IPS-18a (cell line): ENCODE data around the gene ZIC5.
A peak's percentile ranks its signal among the peaks of the same experiment; 100 is the strongest.

Experiments
- H3K27ac ChIP-seq: one replicate; pipeline ENCODE4 v1.5.1; 2013; ENCODE audit warnings: low read length
- H3K27me3 ChIP-seq: one replicate; pipeline ENCODE4 v1.6.1; 2013; ENCODE audit warnings: mild to moderate bottlenecking, low read length; ENCODE audit not compliant: control insufficient read depth, insufficient read depth
- H3K36me3 ChIP-seq: one replicate; pipeline ENCODE4 v1.6.1; 2013; ENCODE audit warnings: low read depth, low read length; ENCODE audit not compliant: control insufficient read depth
- H3K4me1 ChIP-seq: one replicate; pipeline ENCODE4 v1.6.1; 2013; ENCODE audit warnings: low read depth, low read length; ENCODE audit not compliant: control insufficient read depth
- H3K4me3 ChIP-seq: one replicate; pipeline ENCODE4 v1.5.1; 2013; ENCODE audit warnings: low read length
- H3K9ac ChIP-seq: one replicate; pipeline ENCODE4 v1.6.1; 2013; ENCODE audit warnings: mild to moderate bottlenecking, low read length, moderate library complexity
- H3K9me3 ChIP-seq: one replicate; pipeline ENCODE4 v1.6.1; 2013; ENCODE audit warnings: low read depth, low read length; ENCODE audit not compliant: control insufficient read depth

The ZIC5 gene

GRCh38 chr13:99962242-99962641 lies 9.3 kb downstream of the ZIC5 start:
- peaks cover 62% of the 10 kb centered on the region for H3K27me3 ChIP-seq
- H3K36me3 ChIP-seq: peaks cover 44% of the 10 kb centered on the region
- H3K4me3 ChIP-seq: no peak overlapping the region
- peaks cover 68% of the 10 kb centered on the region for H3K4me1 ChIP-seq
- no peak overlapping the region for H3K27ac ChIP-seq
- H3K9ac ChIP-seq: no peak overlapping the region
- H3K9me3 ChIP-seq: no peaks in the 10 kb centered on the region

DNA sequence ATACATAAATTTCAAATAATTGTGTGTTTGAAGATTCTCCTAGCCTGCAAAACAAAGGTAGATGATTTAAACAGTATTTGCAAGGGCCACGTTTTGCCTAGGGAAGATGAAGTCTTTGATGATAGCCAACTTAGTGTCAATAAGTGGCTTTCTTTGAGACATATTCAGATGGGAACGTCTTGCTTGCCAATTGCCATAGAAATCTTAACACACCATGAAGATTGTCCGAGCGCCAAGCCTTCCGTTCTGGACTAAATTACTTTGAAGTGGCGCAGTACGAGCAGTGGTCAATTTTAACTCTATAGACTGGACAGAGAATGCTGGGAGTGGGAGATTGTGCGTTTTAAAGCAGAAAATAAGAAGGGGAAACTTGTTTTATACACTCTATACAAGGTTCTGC lies 9.9 kb downstream of the ZIC5 start:
- Histone ChIP-seq H3K4me1 (peaks cover 62% of the 10 kb centered on the region), H3K9ac (no peak overlapping the region), H3K4me3 (no peak overlapping the region), H3K27me3 (peaks cover 68% of the 10 kb centered on the region), H3K27ac (no peak overlapping the region), H3K9me3 (no peaks in the 10 kb centered on the region), H3K36me3 (peaks cover 38% of the 10 kb centered on the region)

DNA sequence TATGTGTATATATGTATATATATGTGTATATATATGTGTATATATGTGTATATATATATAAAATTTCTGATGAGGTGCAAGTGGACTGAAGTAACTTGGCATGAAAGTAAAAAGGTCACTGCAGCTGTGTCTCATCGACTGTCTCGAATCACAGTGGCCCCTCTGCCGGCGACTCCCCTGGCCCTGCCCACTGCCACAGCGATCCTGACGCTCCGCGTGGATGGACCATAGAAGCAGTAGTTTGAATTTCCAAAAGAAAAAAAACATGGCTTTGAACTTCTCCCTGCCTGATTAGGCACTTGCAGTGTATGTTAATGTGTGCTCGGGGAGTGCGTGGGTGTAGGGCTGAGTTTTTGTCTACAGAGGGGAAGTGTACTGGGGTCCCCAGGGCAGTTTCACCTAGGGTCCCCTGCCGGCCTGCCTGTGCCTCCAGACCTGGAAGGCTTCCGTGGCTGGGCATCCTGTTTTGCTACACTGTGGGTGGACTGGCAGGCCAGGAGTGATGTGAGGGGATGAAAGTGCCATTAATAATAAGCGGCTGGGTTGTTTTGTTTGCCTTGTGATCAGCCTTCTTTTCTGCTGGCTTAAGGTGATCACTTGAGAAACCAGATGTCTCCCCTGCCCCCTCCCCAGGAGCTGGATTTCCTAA lies 10.8 kb downstream of the ZIC5 start:
- no peaks in the 10 kb centered on the region for H3K9me3 ChIP-seq
- peaks cover 76% of the 10 kb centered on the region for H3K27me3 ChIP-seq
- peaks cover 30% of the 10 kb centered on the region for H3K36me3 ChIP-seq
- H3K4me3 ChIP-seq: peak overlapping the region; percentile 63
- peaks cover 54% of the 10 kb centered on the region for H3K4me1 ChIP-seq
- no peak overlapping the region for H3K27ac ChIP-seq
- H3K9ac ChIP-seq: no peak overlapping the region

DNA sequence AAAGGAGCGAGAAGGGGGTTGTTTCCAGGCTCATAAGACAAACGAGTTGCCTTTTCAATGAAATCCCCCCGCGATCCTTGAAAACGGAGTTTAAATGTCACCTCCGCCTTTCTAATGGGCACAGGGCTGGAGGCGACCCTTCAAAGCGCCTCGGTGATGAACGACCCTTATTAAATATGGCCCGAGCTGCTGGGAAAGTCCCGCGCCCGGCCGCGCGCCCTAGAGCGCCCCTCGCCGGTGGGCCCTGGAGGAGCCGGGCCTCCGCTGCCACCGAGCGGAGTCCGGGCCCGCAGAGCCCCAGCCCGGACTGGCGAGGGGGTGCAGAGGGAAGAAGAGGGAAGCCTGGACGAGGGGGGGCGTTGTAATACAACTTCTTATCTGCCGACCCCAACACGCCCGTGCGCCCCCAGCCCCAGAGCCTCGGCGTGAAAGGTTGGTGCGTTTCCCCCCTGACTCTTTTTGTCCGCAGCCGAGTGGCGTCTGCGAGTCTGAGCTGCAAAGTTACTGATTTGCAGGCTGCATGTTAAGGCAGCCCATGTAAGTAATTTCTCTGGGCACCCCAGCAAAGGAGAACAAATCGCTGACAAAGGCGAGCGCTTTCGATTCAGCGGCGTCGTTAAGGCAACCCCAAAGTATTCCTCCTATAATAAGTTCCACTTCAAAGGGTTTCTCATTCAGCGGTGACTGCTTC lies 11.9 kb downstream of the ZIC5 start:
- peak overlapping the region; percentile 63 for H3K4me3 ChIP-seq
- H3K27me3 ChIP-seq: peaks cover 87% of the 10 kb centered on the region
- peaks cover 20% of the 10 kb centered on the region for H3K36me3 ChIP-seq
- H3K4me1 ChIP-seq: peaks cover 58% of the 10 kb centered on the region
- no peak overlapping the region for H3K27ac ChIP-seq
- peak overlapping the region; percentile 35 for H3K9ac ChIP-seq
- H3K9me3 ChIP-seq: no peaks in the 10 kb centered on the region

DNA sequence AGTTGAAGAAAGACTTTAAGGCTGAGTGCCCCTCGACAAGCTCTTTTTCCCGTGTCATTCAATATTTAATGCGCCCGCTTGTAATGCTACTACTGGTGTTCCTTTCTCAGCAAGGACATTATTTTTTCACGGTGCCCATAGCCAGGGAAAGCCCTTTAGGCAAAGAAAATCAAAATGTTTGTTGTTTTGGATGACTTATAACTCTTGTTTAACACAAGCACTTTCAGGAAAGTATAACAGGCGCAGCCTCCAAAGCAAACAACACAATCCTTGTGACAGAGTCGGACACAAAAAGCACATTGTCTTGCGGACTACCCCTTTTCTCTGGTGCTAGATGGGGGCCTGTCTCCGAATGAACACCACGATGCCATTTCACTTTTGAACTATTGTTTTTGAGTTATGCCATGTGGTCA lies 12.4 kb downstream of the ZIC5 start:
- H3K27me3 ChIP-seq: peaks cover 87% of the 10 kb centered on the region
- H3K27ac ChIP-seq: no peak overlapping the region
- H3K9me3 ChIP-seq: no peaks in the 10 kb centered on the region
- peaks cover 14% of the 10 kb centered on the region for H3K36me3 ChIP-seq
- H3K4me1 ChIP-seq: peaks cover 58% of the 10 kb centered on the region
- peak overlapping the region; percentile 35 for H3K9ac ChIP-seq
- peak overlapping the region; percentile 63 for H3K4me3 ChIP-seq

- Histone ChIP-seq H3K9ac (peak overlapping the region; percentile 35), H3K9me3 (no peaks in the 10 kb centered on the region), H3K36me3 (peaks cover 9% of the 10 kb centered on the region), H3K27ac (no peak overlapping the region), H3K4me1 (peaks cover 52% of the 10 kb centered on the region), H3K27me3 (peaks cover 87% of the 10 kb centered on the region), H3K4me3 (peak overlapping the region; percentile 63)
These were observed 13.0 kb downstream of the ZIC5 start for GRCh38 chr13:99958406-99959126.

DNA sequence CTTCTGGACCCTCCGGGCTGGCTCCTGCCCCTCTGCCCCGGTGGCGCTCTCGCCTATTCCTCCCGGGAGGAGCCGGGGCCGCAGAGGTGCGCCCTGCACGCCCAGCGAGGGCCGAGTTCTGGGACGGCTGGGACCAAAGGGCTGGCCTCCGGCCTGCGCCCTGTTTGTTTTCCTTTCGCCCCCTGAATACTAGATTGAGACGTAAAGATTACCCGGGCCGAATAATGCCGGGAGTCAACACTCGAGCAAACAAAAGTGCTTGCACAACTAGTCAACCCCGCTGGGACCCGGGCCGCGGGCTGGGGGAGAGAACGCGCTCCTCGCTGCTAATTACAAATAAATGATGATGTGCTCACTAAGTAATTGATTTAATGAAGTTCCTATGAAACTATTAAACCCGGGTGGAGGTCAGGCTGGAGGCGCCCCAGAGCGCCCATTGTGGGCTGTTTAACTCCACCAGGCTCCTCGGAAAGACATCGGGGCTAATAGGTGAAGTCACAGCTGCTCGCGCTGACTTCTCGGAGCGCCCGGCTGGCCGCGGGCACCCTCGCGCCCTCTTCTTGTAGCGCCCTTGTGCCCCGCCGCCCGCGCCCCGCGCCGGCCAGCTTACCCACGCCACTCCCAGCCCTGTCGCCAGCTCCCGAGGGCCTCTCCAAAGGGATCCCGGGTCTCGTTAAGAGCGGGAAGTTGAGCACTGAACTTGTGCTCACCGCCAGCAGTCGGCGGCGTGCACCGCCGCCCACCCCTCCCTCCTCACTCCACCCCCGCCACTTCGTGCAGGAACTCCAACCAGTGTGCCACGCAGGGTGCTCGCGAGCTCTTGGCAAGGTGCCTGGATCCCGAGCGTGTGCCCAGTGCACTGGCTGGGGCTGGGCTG lies 14.9 kb downstream of the ZIC5 start:
- no peaks in the 10 kb centered on the region for H3K36me3 ChIP-seq
- H3K27ac ChIP-seq: no peak overlapping the region
- peak overlapping the region; percentile 63 for H3K4me3 ChIP-seq
- H3K4me1 ChIP-seq: peaks cover 39% of the 10 kb centered on the region
- peak overlapping the region; percentile 41 for H3K9ac ChIP-seq
- no peaks in the 10 kb centered on the region for H3K9me3 ChIP-seq
- H3K27me3 ChIP-seq: peaks cover 79% of the 10 kb centered on the region

- H3K9me3 ChIP-seq: no peaks in the 10 kb centered on the region
- H3K27ac ChIP-seq: no peak overlapping the region
- no peaks in the 10 kb centered on the region for H3K36me3 ChIP-seq
- H3K27me3 ChIP-seq: peaks cover 71% of the 10 kb centered on the region
- H3K4me1 ChIP-seq: peaks cover 31% of the 10 kb centered on the region
- peak overlapping the region; percentile 41 for H3K9ac ChIP-seq
- peak overlapping the region; percentile 63 for H3K4me3 ChIP-seq
These were observed 15.7 kb downstream of the ZIC5 start for GRCh38 chr13:99955747-99956472.

GRCh38 chr13:99955107-99955746 lies 16.3 kb downstream of the ZIC5 start:
- peaks cover 28% of the 10 kb centered on the region for H3K4me1 ChIP-seq
- H3K27ac ChIP-seq: no peak overlapping the region
- no peaks in the 10 kb centered on the region for H3K36me3 ChIP-seq
- H3K4me3 ChIP-seq: peak overlapping the region; percentile 63
- no peak overlapping the region for H3K9ac ChIP-seq
- no peaks in the 10 kb centered on the region for H3K9me3 ChIP-seq
- H3K27me3 ChIP-seq: peaks cover 65% of the 10 kb centered on the region

GRCh38 chr13:99953138-99953755 lies 18.3 kb downstream of the ZIC5 start:
- Histone ChIP-seq H3K27ac (no peak overlapping the region), H3K4me1 (peaks cover 28% of the 10 kb centered on the region), H3K9ac (no peak overlapping the region), H3K4me3 (no peak overlapping the region), H3K36me3 (no peaks in the 10 kb centered on the region), H3K27me3 (peaks cover 45% of the 10 kb centered on the region), H3K9me3 (no peaks in the 10 kb centered on the region)
